ENCODE measurements around the gene RPL7A.

Gene RPL7A

GRCh38 chr9:133332381-133332730 is 15.7 kb upstream of the RPL7A start:
- peaks cover 40% of the 10 kb centered on the region for H4K20me1 ChIP-seq (ENCODE audit: insufficient read depth, low read length, poor library complexity, severe bottlenecking)
- no peaks in the 10 kb centered on the region for H3K9me3 ChIP-seq (ENCODE audit: insufficient read depth, low read depth, low read length)
- no peak overlapping the region for H2AFZ ChIP-seq (ENCODE audit: low read length)
- H3K4me3 ChIP-seq (ENCODE audit: low read length, poor library complexity, severe bottlenecking): no peak overlapping the region
- no peaks in the 10 kb centered on the region for H3K9me2 ChIP-seq (replicated peaks; ENCODE audit: low read depth, low read length)
- peaks cover 44% of the 10 kb centered on the region; the same call in 1 of the 2 replicates for H3K36me3 ChIP-seq (ENCODE audit: insufficient read depth, low read length)
- no peaks in the 10 kb centered on the region for H3K27me3 ChIP-seq (ENCODE audit: insufficient read depth, low read length, poor library complexity, severe bottlenecking)
- H3K79me2 ChIP-seq (ENCODE audit: insufficient read depth, low read length): peaks cover 39% of the 10 kb centered on the region
- H3K4me1 ChIP-seq (ENCODE audit: insufficient read depth, low read length, poor library complexity, severe bottlenecking): peaks cover 24% of the 10 kb centered on the region
- TF ChIP-seq CTCF (conservative IDR thresholded peaks at IDR 0.05; ENCODE audit: low read length): no peak
- TF ChIP-seq EZH2phosphoT487 (IDR thresholded peaks at IDR 0.05; ENCODE audit: borderline replicate concordance): no peak
- no peaks in the 10 kb centered on the region for H3F3A ChIP-seq (ENCODE audit: low read depth)
- no peak overlapping the region for H3K4me2 ChIP-seq (ENCODE audit: low read depth, low read length, poor library complexity, severe bottlenecking)
- no peak overlapping the region for H3K9ac ChIP-seq (ENCODE audit: low read depth, low read length, poor library complexity, severe bottlenecking)

GRCh38 chr9:133333011-133333410 is 15.0 kb upstream of the RPL7A start:
- peaks cover 24% of the 10 kb centered on the region for H3K4me1 ChIP-seq (ENCODE audit: insufficient read depth, low read length, poor library complexity, severe bottlenecking)
- H3K9me2 ChIP-seq (replicated peaks; ENCODE audit: low read depth, low read length): no peaks in the 10 kb centered on the region
- no peaks in the 10 kb centered on the region for H3K27me3 ChIP-seq (ENCODE audit: insufficient read depth, low read length, poor library complexity, severe bottlenecking)
- H3K79me2 ChIP-seq (ENCODE audit: insufficient read depth, low read length): peaks cover 39% of the 10 kb centered on the region
- H4K20me1 ChIP-seq (ENCODE audit: insufficient read depth, low read length, poor library complexity, severe bottlenecking): peaks cover 40% of the 10 kb centered on the region
- TF ChIP-seq CTCF (conservative IDR thresholded peaks at IDR 0.05; ENCODE audit: low read length) (no peak), EZH2phosphoT487 (IDR thresholded peaks at IDR 0.05; ENCODE audit: borderline replicate concordance) (no peak)
- peaks cover 44% of the 10 kb centered on the region; the same call in 1 of the 2 replicates for H3K36me3 ChIP-seq (ENCODE audit: insufficient read depth, low read length)
- H3K9ac ChIP-seq (ENCODE audit: low read depth, low read length, poor library complexity, severe bottlenecking): no peak overlapping the region
- H3F3A ChIP-seq (ENCODE audit: low read depth): no peaks in the 10 kb centered on the region
- no peaks in the 10 kb centered on the region for H3K9me3 ChIP-seq (ENCODE audit: insufficient read depth, low read depth, low read length)
- peak overlapping the region; percentile 79 for H3K4me2 ChIP-seq (ENCODE audit: low read depth, low read length, poor library complexity, severe bottlenecking)
- H3K4me3 ChIP-seq (ENCODE audit: low read length, poor library complexity, severe bottlenecking): peak overlapping the region; percentile 82
- no peak overlapping the region for H2AFZ ChIP-seq (ENCODE audit: low read length)

GRCh38 chr9:133333566-133333965 is 14.5 kb upstream of the RPL7A start:
- peaks cover 24% of the 10 kb centered on the region for H3K4me1 ChIP-seq (ENCODE audit: insufficient read depth, low read length, poor library complexity, severe bottlenecking)
- H4K20me1 ChIP-seq (ENCODE audit: insufficient read depth, low read length, poor library complexity, severe bottlenecking): peaks cover 40% of the 10 kb centered on the region
- H3K9me3 ChIP-seq (ENCODE audit: insufficient read depth, low read depth, low read length): no peaks in the 10 kb centered on the region
- H3K36me3 ChIP-seq (ENCODE audit: insufficient read depth, low read length): peaks cover 44% of the 10 kb centered on the region; the same call in 1 of the 2 replicates
- H2AFZ ChIP-seq (ENCODE audit: low read length): no peak overlapping the region
- H3K9me2 ChIP-seq (replicated peaks; ENCODE audit: low read depth, low read length): no peaks in the 10 kb centered on the region
- H3K4me2 ChIP-seq (ENCODE audit: low read depth, low read length, poor library complexity, severe bottlenecking): peak overlapping the region; percentile 79
- H3K27me3 ChIP-seq (ENCODE audit: insufficient read depth, low read length, poor library complexity, severe bottlenecking): no peaks in the 10 kb centered on the region
- H3F3A ChIP-seq (ENCODE audit: low read depth): no peaks in the 10 kb centered on the region
- peaks cover 39% of the 10 kb centered on the region for H3K79me2 ChIP-seq (ENCODE audit: insufficient read depth, low read length)
- H3K9ac ChIP-seq (ENCODE audit: low read depth, low read length, poor library complexity, severe bottlenecking): peak overlapping the region; percentile 77
- no peak for TF ChIP-seq EZH2phosphoT487 (IDR thresholded peaks at IDR 0.05; ENCODE audit: borderline replicate concordance)
- TF ChIP-seq CTCF (conservative IDR thresholded peaks at IDR 0.05; ENCODE audit: low read length): no peak
- H3K4me3 ChIP-seq (ENCODE audit: low read length, poor library complexity, severe bottlenecking): peak overlapping the region; percentile 82
